GM08714 (cell line): Measurements from ENCODE around the gene TMEM212.

Source experiments
- H3K4me3 ChIP-seq: fragments of 200-500 bp; sonication (Bioruptor generic); 2 replicates; pipeline ENCODE4 v1.5.1; 2014; ENCODE audit warnings: mild to moderate bottlenecking, low read length, inconsistent platforms
- ZNF274 ChIP-seq: IDR thresholded peaks from 2 replicates; pipeline ENCODE4 v1.6.1; 2012; ENCODE audit warnings: mild to moderate bottlenecking, low read depth, low read length

Gene TMEM212

GRCh38 chr3:171835116-171835515 is 8.0 kb upstream of the TMEM212 start:
- H3K4me3 ChIP-seq, result no peak overlapping the region

GRCh38 chr3:171835613-171836012 is 7.5 kb upstream of the TMEM212 start:
- H3K4me3 ChIP-seq, result no peak overlapping the region
- TF ChIP-seq ZNF274, result no peak

More at GRCh38 chr3:171835116-171835515, 8.0 kb upstream of the TMEM212 start:
- TF ChIP-seq ZNF274, result no peak

- H3K4me3 ChIP-seq, result no peak overlapping the region
- TF ChIP-seq ZNF274, result no peak
Measured at GRCh38 chr3:171836855-171837254, 6.3 kb upstream of the TMEM212 start.

- TF ChIP-seq ZNF274, result no peak
- no peak overlapping the region for H3K4me3 ChIP-seq
Measured at GRCh38 chr3:171837698-171838097, 5.5 kb upstream of the TMEM212 start.

DNA sequence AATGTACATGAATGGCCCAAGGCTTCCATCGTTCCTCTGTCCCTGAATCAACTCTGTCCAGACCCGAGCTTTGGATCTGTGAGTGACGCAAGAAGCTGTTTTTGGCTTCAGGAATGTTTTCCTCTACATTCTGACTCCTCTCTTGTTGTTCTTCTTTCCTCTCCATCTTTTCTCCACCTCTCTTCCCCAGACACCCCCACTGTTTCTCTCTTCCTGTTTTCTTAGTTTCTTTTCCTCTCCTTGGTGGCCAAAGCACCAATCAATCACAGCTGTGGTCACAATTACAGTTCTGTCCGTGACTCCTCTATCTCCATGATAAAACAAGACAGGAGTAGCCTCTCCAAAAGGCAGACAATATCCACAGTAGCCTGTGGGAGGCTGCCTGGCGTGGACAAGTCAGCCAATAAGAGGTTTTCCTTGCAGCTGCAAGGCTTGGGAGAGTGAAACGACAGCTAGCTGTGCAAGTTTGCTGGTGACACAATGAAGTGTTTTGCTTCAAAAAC is 4.9 kb upstream of the TMEM212 start:
- no peak for TF ChIP-seq ZNF274
- no peak overlapping the region; the same call in 1 of the 2 replicates for H3K4me3 ChIP-seq

DNA sequence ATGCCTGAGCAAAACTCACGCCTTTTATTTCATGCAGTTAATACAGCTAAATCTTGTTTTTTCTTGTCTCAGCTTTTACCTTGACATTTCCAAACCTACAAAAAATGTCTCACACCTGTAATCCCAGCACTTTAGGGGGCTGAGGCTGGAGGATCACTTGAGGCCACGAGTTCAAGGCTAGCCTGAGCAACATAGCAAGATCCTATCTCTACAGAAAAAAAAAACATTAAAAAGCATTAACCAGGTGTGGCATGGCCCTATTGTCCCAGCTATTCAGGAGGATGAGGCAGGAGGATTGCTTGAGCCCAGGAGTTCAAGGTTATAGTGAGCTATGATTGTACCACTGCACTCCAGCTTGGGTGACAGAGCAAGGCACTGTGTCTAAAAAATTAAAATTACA is 3.9 kb upstream of the TMEM212 start:
- TF ChIP-seq ZNF274, result no peak

GRCh38 chr3:171840445-171840810 is 2.7 kb upstream of the TMEM212 start:
- H3K4me3 ChIP-seq, result no peak overlapping the region

More for the DNA sequence above, 3.9 kb upstream of the TMEM212 start:
- no peak overlapping the region for H3K4me3 ChIP-seq

DNA sequence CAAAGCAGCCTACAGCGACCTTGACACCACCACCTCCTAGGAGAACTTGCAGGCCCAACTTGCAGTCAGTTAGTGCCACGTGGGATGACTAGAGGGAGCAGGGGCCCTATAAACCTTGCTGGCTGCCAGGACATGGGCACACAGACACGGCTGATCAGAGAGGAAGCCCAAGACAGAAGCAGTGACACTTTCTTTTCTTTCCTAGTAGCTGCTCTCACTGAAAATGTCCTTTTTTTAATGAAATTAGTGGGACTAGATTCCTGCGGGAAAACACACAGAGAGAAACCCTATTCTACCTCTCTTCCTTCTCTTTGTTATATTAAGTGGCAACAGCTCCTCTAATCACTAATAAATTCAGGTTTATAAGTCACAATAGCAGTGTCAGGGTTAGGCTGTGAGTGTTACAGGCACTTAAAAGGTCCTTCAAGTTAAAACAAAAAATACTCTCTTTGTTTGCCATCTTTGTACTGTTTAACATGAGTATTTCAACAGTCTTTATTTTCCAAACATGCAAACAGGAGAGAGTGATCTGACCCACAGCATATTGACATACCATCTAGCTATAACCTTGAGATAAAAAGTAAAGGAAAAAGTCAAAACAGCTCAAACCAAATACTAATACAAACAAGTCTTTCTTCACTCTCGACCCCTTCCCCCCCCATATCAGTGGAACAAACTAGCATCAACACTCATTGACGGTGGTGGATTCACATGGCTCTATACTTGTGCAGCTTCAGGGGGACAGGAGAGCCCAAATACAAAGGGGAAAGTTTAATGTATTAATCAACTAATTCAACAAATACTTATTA is 2.1 kb upstream of the TMEM212 start:
- no peak overlapping the region for H3K4me3 ChIP-seq
- TF ChIP-seq ZNF274, result no peak

More at GRCh38 chr3:171840445-171840810, 2.7 kb upstream of the TMEM212 start:
- TF ChIP-seq ZNF274, result no peak

DNA sequence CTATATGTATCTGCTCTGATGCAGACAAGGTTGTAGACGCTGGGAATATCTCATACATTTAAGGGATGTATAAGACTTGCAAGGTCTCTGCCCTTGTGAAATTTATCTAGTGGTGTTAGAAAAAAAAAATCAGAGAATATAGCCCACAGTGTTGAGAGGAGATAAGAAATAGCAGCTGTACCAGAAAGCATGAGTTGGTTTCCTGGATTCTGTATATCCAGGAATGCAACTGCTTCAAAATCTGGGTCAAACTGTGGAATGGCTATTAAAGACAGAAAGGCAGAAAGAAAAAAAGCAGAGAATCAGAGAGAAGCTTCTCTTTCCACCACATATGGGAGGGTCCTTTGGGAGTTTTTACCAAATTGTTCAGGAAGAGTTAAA is 1.5 kb upstream of the TMEM212 start:
- H3K4me3 ChIP-seq, result no peak overlapping the region
- no peak for TF ChIP-seq ZNF274

DNA sequence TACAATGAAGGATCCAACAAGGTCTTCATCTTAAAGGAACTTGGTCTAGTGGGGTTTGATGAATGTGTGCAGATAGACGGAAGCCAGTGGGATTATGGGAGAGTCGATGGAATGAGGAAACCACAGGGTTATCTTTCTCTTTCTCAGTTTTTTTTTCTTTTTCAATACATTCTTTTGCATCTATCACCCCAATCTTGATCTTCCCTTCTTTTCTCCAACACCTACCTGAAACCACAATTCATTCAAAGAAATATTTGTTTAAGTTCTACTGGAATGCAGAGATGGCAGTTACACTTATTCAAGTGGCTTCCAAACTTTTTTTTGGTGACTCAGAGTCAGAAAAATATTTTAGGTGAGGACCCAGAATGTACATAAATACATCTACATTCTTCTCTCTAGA is 1.7 kb downstream of the TMEM212 start:
- no peak overlapping the region for H3K4me3 ChIP-seq
- no peak for TF ChIP-seq ZNF274

GRCh38 chr3:171845481-171846284 is 2.5 kb downstream of the TMEM212 start:
- TF ChIP-seq ZNF274, result no peak
- H3K4me3 ChIP-seq, result no peak overlapping the region

- no peak overlapping the region for H3K4me3 ChIP-seq
- no peak for TF ChIP-seq ZNF274
Measured at GRCh38 chr3:171846597-171846996, 3.4 kb downstream of the TMEM212 start.

- no peak overlapping the region for H3K4me3 ChIP-seq
Measured at GRCh38 chr3:171847133-171847532, 4.0 kb downstream of the TMEM212 start.

GRCh38 chr3:171847595-171848259 is 4.6 kb downstream of the TMEM212 start:
- no peak overlapping the region for H3K4me3 ChIP-seq

More at GRCh38 chr3:171847133-171847532, 4.0 kb downstream of the TMEM212 start:
- TF ChIP-seq ZNF274, result no peak

DNA sequence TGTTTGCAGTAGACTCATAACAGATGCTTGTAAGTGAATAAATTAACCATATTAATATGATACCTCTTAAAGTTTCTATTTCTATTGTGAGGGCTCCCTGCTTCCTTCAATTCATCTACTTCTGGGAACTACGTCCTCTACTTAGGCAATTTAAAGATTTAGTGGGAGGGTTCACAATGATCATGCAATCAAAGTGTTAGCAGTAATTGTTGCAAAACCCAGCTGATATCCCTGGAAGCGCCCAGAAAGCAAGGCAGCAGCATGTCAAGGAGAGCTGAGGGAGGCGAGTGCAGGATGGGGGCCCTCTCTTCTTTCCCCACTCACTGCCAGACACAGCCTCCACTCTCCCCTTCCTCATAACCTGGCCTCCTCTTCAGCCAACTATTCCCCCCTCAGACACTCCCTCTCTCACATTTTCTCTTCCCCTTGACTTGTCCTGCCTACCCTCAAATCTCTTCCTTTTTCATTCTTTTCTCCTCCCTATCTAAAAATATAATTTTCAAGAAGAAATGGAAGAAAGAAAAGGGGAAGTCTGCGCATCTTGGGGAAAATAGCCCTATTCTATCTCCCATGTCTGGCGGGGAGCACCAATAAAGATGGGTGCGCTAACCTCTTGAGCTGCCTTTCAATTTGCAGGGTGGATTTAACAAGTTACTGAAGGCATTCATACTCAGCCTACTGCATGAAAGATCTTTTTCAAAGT is 6.6 kb downstream of the TMEM212 start:
- no peak overlapping the region for H3K4me3 ChIP-seq
- TF ChIP-seq ZNF274, result no peak

More at GRCh38 chr3:171847595-171848259, 4.6 kb downstream of the TMEM212 start:
- no peak for TF ChIP-seq ZNF274
